ENCODE data around the gene ADCY4.

ADCY4 gene

DNA sequence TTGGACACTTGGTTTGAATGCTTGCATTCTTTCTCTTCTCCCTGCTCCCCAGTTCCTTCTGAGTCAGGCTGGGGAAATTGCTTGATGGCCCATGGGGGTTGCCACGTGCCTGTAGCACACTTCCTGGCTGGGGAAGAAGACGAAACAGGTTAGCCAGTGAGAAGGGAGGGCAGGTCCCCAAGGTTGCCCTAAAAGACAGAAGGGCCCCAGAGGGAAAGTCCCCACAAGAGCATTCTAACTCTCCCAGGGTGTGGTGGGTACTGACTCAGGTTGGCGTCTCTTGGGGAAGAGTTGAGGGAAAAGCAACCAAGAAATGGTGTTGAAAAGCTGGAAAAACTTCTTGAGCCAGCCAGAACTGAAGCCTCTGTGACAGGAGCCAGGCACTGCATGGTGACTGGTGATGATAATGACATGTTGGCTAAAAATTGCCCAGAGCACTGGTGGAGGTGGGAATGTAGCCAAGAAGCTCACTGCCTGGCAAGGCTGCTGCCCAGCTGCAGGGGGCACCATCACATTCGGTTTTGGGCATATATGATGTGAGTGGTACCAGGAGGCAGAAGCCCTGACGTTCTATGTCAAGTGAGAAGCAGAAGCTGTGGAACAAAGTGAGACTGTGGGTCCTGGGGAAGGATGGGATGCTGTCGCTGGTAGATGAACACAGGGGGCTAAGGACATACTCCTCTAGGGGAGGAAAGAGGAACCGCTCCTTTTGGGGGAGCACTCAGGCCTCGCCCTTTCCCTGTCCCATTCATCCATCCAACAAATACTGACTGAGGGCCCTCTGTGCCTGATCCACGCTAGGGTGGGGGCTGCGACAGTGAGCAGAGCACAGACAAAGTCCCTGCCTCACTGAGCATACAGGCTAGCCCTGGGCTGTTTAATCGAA, 55.3 kb downstream of the ADCY4 start:
- no peak overlapping the region for H3K27ac ChIP-seq (ENCODE audit: insufficient read depth in 1 of 2, low read depth in 1 of 2, low read length in 2 of 2, poor library complexity in 1 of 2, severe bottlenecking in 2 of 2)
- WGBS (ENCODE audit: insufficient coverage), result 49% methylated on average over 7 of the region's 11 CpGs
- peaks cover 19 to 62% (median 38%) of the 10 kb centered on the region in 4 experiments for H3K4me1 ChIP-seq (ENCODE audit: control extremely low read depth in 1 of 4, control insufficient read depth in 4 of 4, insufficient read depth in 4 of 4, low read length in 3 of 4)
- CTCF ChIA-PET, result interaction anchor here (0.8 to 13.1 kb wide), 19 partner anchors 7 to 157 kb away, joined by 3 to 153 read pairs (median 7); partner anchors contain the start of genes CIDEB, DHRS1, LTB4R and LTB4R2
- DNase-seq, result peak; percentile 79 to 89 (median 88)
- POLR2A ChIA-PET, result interaction anchor here (1.2 kb wide), 1 partner anchor 37 kb away, joined by 3 read pairs; the partner anchor contains the start of gene TINF2
- H3K36me3 ChIP-seq (ENCODE audit: control insufficient read depth in 4 of 4, insufficient read depth in 4 of 4, low read length in 3 of 4), result no peaks in the 10 kb centered on the region
- H3K9me3 ChIP-seq (ENCODE audit: control extremely low read depth in 1 of 5, control insufficient read depth in 4 of 5, insufficient read depth in 2 of 5, low read depth in 1 of 5, low read length in 4 of 5), result no peaks in the 10 kb centered on the region
- no peaks in the 10 kb centered on the region for H3K27me3 ChIP-seq (replicated peaks in 2 of 5; ENCODE audit: control insufficient read depth in 4 of 5, insufficient read depth in 5 of 5, low read length in 4 of 5)
- H3K4me3 ChIP-seq (ENCODE audit: control insufficient read depth in 1 of 7, extremely low read depth in 1 of 7, insufficient read depth in 4 of 7, low read depth in 2 of 7, low read length in 6 of 7), result peak overlapping the region in 1 of 7 experiments; percentile 1

DNA sequence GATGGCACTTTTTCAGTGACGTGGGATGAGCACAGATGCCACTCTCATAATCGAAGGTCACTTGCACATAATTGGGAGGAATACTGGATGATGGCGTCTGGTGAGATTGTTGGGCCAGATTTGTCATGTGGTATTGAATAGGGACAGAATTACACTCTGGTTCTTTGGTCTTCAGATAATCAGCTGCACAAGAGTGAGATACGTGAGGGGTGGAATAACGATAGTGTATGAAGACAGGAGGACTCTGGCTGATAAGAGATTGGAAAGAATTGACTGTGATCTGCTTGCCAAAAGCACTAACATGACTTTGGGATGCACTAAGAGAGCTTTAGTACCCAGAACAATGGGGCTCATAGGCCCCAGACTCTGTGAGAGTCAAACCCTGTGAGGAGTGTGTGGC, 56.4 kb downstream of the ADCY4 start:
- ChIA-PET CTCF (interaction anchor here (1.0 to 13.1 kb wide), 10 partner anchors 8 to 62 kb away, joined by 3 to 153 read pairs (median 20); partner anchors contain the start of genes CIDEB, DHRS1, LTB4R and LTB4R2), POLR2A (interaction anchor here (0.7 to 1.4 kb wide), 2 partner anchors 35 to 43 kb away, joined by 3 to 4 read pairs; no protein-coding TSS in a partner anchor)
- WGBS (ENCODE audit: insufficient coverage), result 98% methylated on average over 5 of the region's 5 CpGs
- peaks cover 21 to 73% (median 41%) of the 10 kb centered on the region in 4 experiments for H3K4me1 ChIP-seq (ENCODE audit: control extremely low read depth in 1 of 4, control insufficient read depth in 4 of 4, insufficient read depth in 4 of 4, low read length in 3 of 4)
- no peaks in the 10 kb centered on the region for H3K9me3 ChIP-seq (ENCODE audit: control extremely low read depth in 1 of 5, control insufficient read depth in 4 of 5, insufficient read depth in 2 of 5, low read depth in 1 of 5, low read length in 4 of 5)
- H3K36me3 ChIP-seq (ENCODE audit: control insufficient read depth in 4 of 4, insufficient read depth in 4 of 4, low read length in 3 of 4), result no peaks in the 10 kb centered on the region
- no peak overlapping the region for H3K27ac ChIP-seq (ENCODE audit: insufficient read depth in 1 of 2, low read depth in 1 of 2, low read length in 2 of 2, poor library complexity in 1 of 2, severe bottlenecking in 2 of 2)
- DNase-seq, result peak in 1 of 3 donors; percentile 12
- H3K4me3 ChIP-seq (ENCODE audit: control insufficient read depth in 1 of 7, extremely low read depth in 1 of 7, insufficient read depth in 4 of 7, low read depth in 2 of 7, low read length in 6 of 7), result no peak overlapping the region
- H3K27me3 ChIP-seq (replicated peaks in 2 of 5; ENCODE audit: control insufficient read depth in 4 of 5, insufficient read depth in 5 of 5, low read length in 4 of 5), result no peaks in the 10 kb centered on the region

DNA sequence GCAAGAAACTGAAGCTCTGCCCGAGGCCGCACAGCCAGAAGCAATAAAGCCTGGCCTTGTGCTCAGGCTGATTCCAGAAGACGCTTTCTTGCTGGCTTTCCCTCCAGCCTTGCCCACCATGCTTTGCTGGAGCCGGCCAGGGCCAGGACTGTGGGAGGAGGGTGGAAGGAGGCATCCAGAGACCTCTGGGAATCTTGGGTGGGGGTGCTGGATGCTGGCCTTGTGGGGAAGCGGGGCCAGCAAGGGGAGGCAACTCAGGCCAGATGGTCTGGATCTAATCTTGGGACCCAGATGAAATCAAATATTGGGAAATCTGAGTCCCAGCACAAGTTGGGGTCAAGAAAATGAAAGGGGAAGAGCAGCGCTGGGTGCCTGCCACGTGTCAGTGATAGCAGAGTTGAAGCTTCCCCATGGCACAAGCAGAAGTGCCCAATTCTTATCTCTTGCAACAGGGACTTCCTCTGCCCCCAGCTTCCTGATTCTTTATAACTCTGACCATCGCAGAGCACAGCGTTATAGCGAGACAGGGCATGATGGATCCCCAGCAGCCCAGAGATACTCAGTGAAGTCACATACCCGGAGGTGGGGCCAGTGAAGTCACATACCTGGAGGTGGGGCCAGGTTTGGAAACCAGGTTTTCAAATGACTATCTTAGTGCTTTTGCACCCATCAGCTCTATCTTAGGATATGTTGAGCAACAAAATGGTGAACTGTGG, 57.1 kb downstream of the ADCY4 start:
- Histone ChIP-seq H3K27me3 (replicated peaks in 2 of 5; ENCODE audit: control insufficient read depth in 4 of 5, insufficient read depth in 5 of 5, low read length in 4 of 5) (no peaks in the 10 kb centered on the region), H3K9me3 (ENCODE audit: control extremely low read depth in 1 of 5, control insufficient read depth in 4 of 5, insufficient read depth in 2 of 5, low read depth in 1 of 5, low read length in 4 of 5) (no peaks in the 10 kb centered on the region), H3K4me1 (ENCODE audit: control extremely low read depth in 1 of 4, control insufficient read depth in 4 of 4, insufficient read depth in 4 of 4, low read length in 3 of 4) (peaks cover 21 to 74% (median 41%) of the 10 kb centered on the region in 4 experiments), H3K4me3 (ENCODE audit: control insufficient read depth in 1 of 7, extremely low read depth in 1 of 7, insufficient read depth in 4 of 7, low read depth in 2 of 7, low read length in 6 of 7) (peak overlapping the region in 3 of 7 experiments; percentile 20 to 25 (median 23)), H3K27ac (ENCODE audit: insufficient read depth in 1 of 2, low read depth in 1 of 2, low read length in 2 of 2, poor library complexity in 1 of 2, severe bottlenecking in 2 of 2) (no peak overlapping the region), H3K36me3 (ENCODE audit: control insufficient read depth in 4 of 4, insufficient read depth in 4 of 4, low read length in 3 of 4) (no peaks in the 10 kb centered on the region)
- DNase-seq, result peak; percentile 86 to 97 (median 96)
- POLR2A ChIA-PET, result interaction anchor here (0.7 to 1.4 kb wide), 2 partner anchors 35 to 43 kb away, joined by 3 to 4 read pairs; no protein-coding TSS in a partner anchor
- CTCF ChIA-PET, result interaction anchor here (0.8 to 13.1 kb wide), 11 partner anchors 7 to 61 kb away, joined by 3 to 153 read pairs (median 9); partner anchors contain the start of genes CIDEB, DHRS1, LTB4R and LTB4R2
- WGBS (ENCODE audit: insufficient coverage), result 13% methylated on average over 8 of the region's 11 CpGs

GRCh38 chr14:24277071-24277470, 57.8 kb downstream of the ADCY4 start:
- no peaks in the 10 kb centered on the region for H3K27me3 ChIP-seq (replicated peaks in 2 of 5; ENCODE audit: control insufficient read depth in 4 of 5, insufficient read depth in 5 of 5, low read length in 4 of 5)
- H3K27ac ChIP-seq (ENCODE audit: insufficient read depth in 1 of 2, low read depth in 1 of 2, low read length in 2 of 2, poor library complexity in 1 of 2, severe bottlenecking in 2 of 2), result no peak overlapping the region
- ChIA-PET CTCF (interaction anchor here (0.8 to 13.1 kb wide), 10 partner anchors 10 to 61 kb away, joined by 3 to 153 read pairs (median 6); partner anchors contain the start of genes CIDEB, DHRS1, LTB4R and LTB4R2), POLR2A (interaction anchor here (1.4 kb wide), 1 partner anchor 34 kb away, joined by 3 read pairs; no protein-coding TSS in a partner anchor)
- H3K4me1 ChIP-seq (ENCODE audit: control extremely low read depth in 1 of 4, control insufficient read depth in 4 of 4, insufficient read depth in 4 of 4, low read length in 3 of 4), result peaks cover 21 to 77% (median 43%) of the 10 kb centered on the region in 4 experiments
- DNase-seq, result no peak
- no peaks in the 10 kb centered on the region for H3K36me3 ChIP-seq (ENCODE audit: control insufficient read depth in 4 of 4, insufficient read depth in 4 of 4, low read length in 3 of 4)
- WGBS (ENCODE audit: insufficient coverage), result 97% methylated on average over 6 of the region's 6 CpGs
- H3K9me3 ChIP-seq (ENCODE audit: control extremely low read depth in 1 of 5, control insufficient read depth in 4 of 5, insufficient read depth in 2 of 5, low read depth in 1 of 5, low read length in 4 of 5), result no peaks in the 10 kb centered on the region
- H3K4me3 ChIP-seq (ENCODE audit: control insufficient read depth in 1 of 7, extremely low read depth in 1 of 7, insufficient read depth in 4 of 7, low read depth in 2 of 7, low read length in 6 of 7), result peak overlapping the region in 1 of 7 experiments; percentile 2

DNA sequence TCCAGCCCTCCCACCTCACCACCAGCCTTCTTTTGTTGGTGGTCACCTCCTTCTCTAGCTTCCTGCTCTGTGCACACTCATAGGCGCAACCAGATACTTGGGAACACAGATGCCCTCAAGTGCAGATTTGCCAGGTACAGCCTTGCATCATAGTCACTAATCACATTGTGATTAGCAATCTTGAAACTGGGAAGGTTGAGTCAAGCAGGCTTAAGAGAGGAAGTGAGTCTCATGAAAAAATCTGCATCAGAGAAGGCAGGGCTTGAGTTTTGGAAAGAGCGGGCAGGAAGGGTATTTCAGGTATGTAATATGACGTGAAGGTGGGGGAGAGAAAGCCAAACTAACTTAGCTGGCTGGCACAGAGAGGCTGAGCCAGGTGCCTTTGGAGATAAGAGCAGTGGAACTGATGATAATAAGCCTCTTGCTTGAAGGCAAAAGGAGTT, 60.7 kb downstream of the ADCY4 start:
- H3K27me3 ChIP-seq (replicated peaks in 2 of 5; ENCODE audit: control insufficient read depth in 4 of 5, insufficient read depth in 5 of 5, low read length in 4 of 5), result no peaks in the 10 kb centered on the region
- ChIA-PET POLR2A (interaction anchor here (1.4 kb wide), 1 partner anchor 32 kb away, joined by 4 read pairs; the partner anchor contains the start of gene TINF2), CTCF (interaction anchor here (0.6 to 13.1 kb wide), 6 partner anchors 7 to 626 kb away, joined by 3 to 119 read pairs (median 14); partner anchors contain the start of genes CIDEB, LTB4R, LTB4R2 and TINF2)
- no peak overlapping the region for H3K27ac ChIP-seq (ENCODE audit: insufficient read depth in 1 of 2, low read depth in 1 of 2, low read length in 2 of 2, poor library complexity in 1 of 2, severe bottlenecking in 2 of 2)
- H3K36me3 ChIP-seq (ENCODE audit: control insufficient read depth in 4 of 4, insufficient read depth in 4 of 4, low read length in 3 of 4), result peaks cover 0 to 4% (median under 1%) of the 10 kb centered on the region in 4 experiments
- peak in 2 of 3 donors; percentile 35 to 56 for DNase-seq
- H3K4me3 ChIP-seq (ENCODE audit: control insufficient read depth in 1 of 7, extremely low read depth in 1 of 7, insufficient read depth in 4 of 7, low read depth in 2 of 7, low read length in 6 of 7), result no peak overlapping the region
- peaks cover 17 to 66% (median 45%) of the 10 kb centered on the region in 4 experiments for H3K4me1 ChIP-seq (ENCODE audit: control extremely low read depth in 1 of 4, control insufficient read depth in 4 of 4, insufficient read depth in 4 of 4, low read length in 3 of 4)
- 69% methylated on average over 3 of the region's 3 CpGs for WGBS (ENCODE audit: insufficient coverage)
- no peaks in the 10 kb centered on the region for H3K9me3 ChIP-seq (ENCODE audit: control extremely low read depth in 1 of 5, control insufficient read depth in 4 of 5, insufficient read depth in 2 of 5, low read depth in 1 of 5, low read length in 4 of 5)

GRCh38 chr14:24273422-24273998, 61.4 kb downstream of the ADCY4 start:
- CTCF ChIA-PET, result interaction anchor here (1.3 to 13.1 kb wide), 5 partner anchors 7 to 33 kb away, joined by 4 to 119 read pairs (median 23); partner anchors contain the start of genes CIDEB, LTB4R, LTB4R2 and TINF2
- DNase-seq, result peak in 1 of 3 donors; percentile 16
- WGBS (ENCODE audit: insufficient coverage), result no CpG with 5 or more reads among the region's 3 CpGs
- Histone ChIP-seq H3K4me3 (ENCODE audit: control insufficient read depth in 1 of 7, extremely low read depth in 1 of 7, insufficient read depth in 4 of 7, low read depth in 2 of 7, low read length in 6 of 7) (no peak overlapping the region), H3K36me3 (ENCODE audit: control insufficient read depth in 4 of 4, insufficient read depth in 4 of 4, low read length in 3 of 4) (peaks cover 0 to 6% (median 2%) of the 10 kb centered on the region in 4 experiments), H3K9me3 (ENCODE audit: control extremely low read depth in 1 of 5, control insufficient read depth in 4 of 5, insufficient read depth in 2 of 5, low read depth in 1 of 5, low read length in 4 of 5) (no peaks in the 10 kb centered on the region), H3K27me3 (replicated peaks in 2 of 5; ENCODE audit: control insufficient read depth in 4 of 5, insufficient read depth in 5 of 5, low read length in 4 of 5) (no peaks in the 10 kb centered on the region), H3K27ac (ENCODE audit: insufficient read depth in 1 of 2, low read depth in 1 of 2, low read length in 2 of 2, poor library complexity in 1 of 2, severe bottlenecking in 2 of 2) (no peak overlapping the region), H3K4me1 (ENCODE audit: control extremely low read depth in 1 of 4, control insufficient read depth in 4 of 4, insufficient read depth in 4 of 4, low read length in 3 of 4) (peaks cover 11 to 60% (median 38%) of the 10 kb centered on the region in 4 experiments)
- POLR2A ChIA-PET, result interaction anchor here (1.4 kb wide), 1 partner anchor 31 kb away, joined by 4 read pairs; the partner anchor contains the start of gene TINF2

Data from common myeloid progenitor, CD34-positive (primary cell).